SU-DHL-6 (cell line): ENCODE data around the gene IPO9.

Experiments
- CTCF ChIP-seq: fragments of 200-600 bp; sonication (generic); IDR thresholded peaks from one replicate; pipeline ENCODE4 v1.5.1; 2017; ENCODE audit warnings: antibody characterized with exemption, mild to moderate bottlenecking, low read length, moderate library complexity; ENCODE audit not compliant: insufficient read depth, poor library complexity, severe bottlenecking
- EZH2phosphoT487 ChIP-seq: fragments of 200-600 bp; sonication (generic), shearing (Covaris generic); conservative IDR thresholded peaks from 2 replicates; pipeline ENCODE4 v1.6.1; 2018; ENCODE audit warnings: mild to moderate bottlenecking, antibody characterized with exemption, low read length, moderate library complexity, mixed read lengths

- TF ChIP-seq CTCF (no peak), EZH2phosphoT487 (no peak)
These were observed 19.1 kb upstream of the IPO9 start for GRCh38 chr1:201809876-201810275.
